ENCODE results near the gene LATS2.

Gene LATS2

DNA sequence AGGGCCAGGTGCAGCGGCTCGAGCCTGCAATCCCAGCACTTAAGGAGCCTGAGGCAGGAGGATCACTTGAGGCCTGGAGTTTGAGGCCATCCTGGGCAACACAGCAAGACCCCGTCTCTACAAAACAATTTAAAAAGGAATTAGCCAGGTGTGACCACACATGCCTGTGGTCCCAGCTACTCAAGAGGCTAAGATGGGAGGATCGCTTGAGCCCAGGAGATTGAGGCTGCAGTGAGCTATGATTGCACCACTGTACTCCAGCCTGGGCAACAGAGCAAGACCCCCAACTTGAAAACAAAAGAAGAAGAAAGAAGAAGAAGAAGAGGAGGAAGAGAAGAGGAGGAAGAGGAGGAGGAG is 47.7 kb downstream of the LATS2 start:
- DNase-seq: no peak

DNA sequence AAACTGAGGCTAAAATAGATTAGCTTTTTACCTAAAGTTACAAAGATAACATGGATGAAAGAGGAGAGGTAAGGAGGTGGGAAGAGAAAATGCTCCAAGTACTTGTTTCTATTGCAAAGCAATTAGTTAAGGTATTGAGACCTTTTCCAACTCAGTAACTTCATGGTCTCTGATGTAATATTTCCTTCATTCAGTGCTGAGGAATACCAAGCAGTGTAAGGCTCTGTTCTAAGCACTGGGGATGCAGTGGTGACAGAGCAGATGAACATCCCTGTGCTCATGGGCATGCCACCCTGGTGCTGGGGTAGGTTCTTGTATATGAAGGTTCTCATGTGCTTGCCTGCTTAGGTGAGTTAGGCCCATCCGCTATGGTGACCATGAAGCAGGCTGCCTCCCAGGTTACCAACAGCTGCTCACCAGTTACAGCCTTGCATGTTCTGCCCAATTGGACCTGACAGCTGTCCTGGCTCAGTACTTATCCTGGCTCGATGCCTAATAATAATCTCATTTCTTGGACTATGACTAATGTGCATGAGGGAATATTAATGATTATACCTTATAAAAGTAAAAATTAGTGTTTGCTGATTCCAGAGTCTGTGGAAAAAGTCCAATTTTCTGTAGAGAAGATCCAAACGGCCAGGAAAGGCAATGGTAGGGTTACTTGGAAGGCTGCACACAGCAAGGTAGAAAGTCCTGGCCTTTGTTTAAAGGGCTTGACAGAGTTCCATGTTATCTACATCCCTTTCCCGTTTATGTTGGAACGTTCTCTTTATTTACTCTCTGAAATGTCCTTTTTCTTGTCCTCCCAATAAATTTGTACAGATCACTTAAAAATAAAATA is 48.3 kb downstream of the LATS2 start:
- no peak for DNase-seq

DNA sequence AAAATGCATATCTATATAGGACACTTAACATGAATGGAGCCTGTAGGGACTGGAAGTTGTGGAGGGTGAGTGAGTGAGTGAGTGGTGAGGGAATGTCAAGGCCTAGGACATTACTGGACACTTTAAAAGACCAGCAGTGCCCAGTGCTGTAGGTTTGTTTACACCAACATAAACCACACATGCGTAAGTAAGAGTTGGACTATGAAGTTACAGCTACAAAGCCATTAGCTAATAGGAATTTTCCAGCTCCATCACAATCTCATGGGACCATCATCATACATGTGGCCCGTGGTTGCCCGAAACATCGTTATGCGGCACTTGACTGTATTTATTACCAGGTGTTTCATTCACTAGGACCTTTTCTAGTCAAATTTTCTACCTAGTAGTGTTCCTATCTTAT is 49.2 kb downstream of the LATS2 start:
- no peak for DNase-seq

DNA sequence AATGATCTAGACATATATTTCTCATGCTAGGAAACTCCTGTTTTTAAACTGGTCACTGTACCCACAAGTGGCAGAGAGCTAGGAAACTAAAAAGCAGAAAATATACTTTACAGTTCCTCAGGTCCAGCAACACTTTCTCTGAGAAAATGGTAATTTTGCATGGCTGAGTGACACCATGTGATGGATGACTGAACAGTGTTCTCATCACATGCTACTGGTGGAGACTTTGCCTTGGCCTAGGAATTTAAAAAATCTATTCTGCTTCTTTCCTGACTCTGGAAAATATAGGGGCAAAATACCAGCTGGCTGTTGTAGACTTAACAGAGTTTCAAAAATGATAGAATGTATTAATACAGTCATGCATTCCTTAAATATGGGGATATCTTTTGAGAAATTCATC is 50.0 kb downstream of the LATS2 start:
- no peak for DNase-seq

DNA sequence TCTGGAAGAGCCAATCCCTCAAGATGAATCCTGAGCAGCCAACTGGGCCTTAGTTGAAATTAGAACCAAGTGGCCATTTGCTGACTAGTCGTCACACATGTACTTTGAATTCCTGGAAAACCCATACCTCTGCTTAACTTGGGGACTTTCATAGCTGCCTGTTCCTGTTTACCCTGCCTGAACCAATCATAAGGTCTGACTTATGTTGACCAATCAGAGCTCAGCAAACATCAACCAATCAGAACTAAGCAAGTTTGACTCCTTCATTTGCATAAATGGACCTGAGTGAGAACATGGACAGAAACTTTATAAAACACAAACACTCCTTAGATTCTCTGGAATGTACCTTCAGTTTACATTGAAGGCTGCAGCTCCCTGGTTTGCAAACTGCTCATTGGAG is 50.8 kb downstream of the LATS2 start:
- no peak for DNase-seq

DNA sequence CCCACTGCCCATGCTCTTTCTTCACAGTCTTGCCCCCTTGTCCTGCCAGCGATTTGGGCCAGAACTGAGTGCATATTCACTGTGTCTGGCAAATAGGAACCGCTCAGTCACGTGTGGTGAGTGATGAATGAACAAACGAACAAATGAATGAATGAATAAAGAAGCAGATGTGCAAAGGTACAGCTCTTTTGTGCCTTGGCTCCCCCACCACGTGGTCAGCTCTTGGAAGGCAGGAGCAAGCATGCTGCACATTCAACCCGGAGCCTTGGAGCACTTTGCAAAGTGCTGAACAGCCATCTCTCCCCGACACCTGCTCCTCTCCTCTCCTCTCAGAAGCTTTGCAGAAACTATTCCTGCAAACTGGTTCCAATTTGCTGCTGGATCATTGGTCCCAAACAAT is 52.4 kb downstream of the LATS2 start:
- DNase-seq: no peak

DNA sequence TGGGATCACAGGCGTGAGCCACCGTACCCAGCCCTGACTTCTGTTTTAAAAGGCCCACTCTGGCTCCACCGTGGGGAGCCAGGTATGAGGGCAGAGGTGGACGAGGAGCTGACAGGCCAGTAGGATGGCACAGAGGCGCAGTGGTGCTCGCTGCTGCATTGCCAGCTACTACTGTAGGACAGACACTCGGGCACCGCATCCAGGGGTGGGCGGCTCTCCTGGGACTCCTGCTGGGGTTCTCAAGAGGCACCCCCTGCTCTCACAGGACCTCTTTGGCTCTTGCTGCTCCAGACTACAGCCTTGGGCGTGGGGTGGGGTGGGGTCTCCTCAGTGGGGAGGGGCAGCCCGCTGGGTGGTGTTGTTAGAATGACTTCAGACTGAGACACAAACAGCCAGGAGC is 53.4 kb downstream of the LATS2 start:
- no peak for DNase-seq

DNA sequence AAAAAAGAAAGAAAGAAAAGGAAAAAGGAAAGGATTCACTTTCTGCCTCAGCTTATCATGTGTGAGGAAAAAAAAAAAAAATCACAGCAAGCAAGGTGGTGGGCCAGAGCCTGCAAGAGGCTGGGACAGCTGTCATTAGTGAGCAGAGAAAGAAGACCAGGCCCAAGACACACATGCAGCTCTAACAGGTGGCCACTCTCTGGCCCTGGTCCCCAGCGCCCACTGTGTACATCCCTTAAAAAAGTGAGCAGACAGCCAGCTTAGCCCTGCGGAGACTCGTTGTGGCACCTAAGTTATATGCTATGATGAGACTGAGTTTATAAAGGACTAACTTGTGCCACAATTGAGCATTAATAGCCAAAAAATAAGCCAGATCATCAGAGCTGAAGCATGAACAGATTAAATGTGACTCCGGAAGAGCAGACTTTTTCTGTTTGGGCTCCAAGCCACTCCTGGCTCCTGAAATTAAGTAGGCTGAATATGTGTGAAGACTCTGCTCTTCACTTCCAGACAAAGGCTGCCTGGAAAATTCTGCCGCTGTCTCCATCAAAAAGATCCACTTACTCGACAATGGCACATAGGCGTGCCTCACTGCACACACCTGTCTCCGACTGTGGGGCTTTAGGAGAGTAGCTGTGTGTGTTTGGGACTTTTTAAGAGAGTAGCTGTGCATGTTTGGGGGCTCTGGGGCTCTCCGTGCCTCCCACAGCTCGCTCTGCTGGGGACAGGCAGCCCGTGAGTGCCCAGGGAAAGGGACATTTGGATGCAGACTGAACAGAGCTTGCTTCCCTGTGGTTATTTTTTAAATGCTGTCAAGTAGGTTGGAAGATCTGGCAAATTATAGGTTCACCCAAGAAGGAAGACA is 55.0 kb downstream of the LATS2 start:
- no peak for DNase-seq

DNA sequence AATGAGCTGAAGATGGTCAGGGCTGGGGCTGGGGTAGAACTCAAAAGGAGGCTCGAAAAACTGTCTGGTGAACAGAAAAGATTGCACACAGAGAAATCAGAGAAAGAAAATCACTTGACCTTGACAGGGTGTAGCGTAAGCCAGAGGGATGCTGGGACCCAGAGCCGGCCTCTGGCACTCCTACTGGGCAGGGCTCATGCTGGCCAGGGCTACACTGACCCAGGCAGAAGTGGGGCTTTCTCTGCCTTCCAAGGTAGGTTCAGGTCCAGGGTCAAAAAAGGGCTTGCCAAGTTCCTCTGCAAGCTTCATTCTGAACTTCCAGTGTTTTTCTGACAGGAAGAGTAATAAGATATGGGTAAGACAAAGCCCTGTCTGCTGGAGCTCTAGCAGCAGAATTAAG is 56.2 kb downstream of the LATS2 start:
- DNase-seq: no peak

DNA sequence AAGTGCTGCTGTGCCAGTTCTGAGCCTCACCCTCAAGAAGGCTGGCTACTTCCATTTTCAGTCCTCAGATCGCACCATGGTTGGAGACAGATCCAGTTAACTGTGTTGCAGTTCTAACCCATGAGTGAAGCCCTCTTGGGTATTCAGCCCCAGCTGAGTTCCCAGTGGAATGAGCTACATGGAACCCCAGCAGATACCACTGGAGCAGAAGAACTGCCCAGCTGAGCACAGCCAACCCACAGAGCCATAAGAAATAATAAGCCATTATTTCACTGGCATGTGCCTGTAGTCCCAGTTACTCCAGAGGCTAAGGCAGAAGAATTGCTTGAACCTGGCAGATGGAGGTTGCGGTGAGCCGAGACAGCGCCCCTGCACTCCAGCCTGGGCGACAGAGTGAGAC is 59.9 kb downstream of the LATS2 start:
- DNase-seq: no peak

DNA sequence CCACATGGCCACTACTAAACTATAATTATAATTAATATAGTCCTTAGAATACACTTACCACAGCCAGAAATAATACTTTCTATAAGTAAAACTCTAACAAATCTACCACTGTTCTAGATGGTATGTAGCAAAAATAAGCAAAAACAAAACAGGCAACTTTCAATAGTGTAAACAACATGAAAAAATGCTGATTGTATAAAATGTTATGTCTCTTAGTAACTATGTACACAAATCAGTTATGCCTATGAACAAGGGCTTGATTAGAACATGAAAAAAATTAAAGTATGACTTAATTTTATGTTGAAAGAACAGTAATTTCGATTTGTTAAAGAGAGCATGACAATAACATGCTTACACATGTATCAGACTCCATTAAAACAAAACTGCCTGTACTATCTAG is 60.7 kb downstream of the LATS2 start:
- DNase-seq: no peak

DNA sequence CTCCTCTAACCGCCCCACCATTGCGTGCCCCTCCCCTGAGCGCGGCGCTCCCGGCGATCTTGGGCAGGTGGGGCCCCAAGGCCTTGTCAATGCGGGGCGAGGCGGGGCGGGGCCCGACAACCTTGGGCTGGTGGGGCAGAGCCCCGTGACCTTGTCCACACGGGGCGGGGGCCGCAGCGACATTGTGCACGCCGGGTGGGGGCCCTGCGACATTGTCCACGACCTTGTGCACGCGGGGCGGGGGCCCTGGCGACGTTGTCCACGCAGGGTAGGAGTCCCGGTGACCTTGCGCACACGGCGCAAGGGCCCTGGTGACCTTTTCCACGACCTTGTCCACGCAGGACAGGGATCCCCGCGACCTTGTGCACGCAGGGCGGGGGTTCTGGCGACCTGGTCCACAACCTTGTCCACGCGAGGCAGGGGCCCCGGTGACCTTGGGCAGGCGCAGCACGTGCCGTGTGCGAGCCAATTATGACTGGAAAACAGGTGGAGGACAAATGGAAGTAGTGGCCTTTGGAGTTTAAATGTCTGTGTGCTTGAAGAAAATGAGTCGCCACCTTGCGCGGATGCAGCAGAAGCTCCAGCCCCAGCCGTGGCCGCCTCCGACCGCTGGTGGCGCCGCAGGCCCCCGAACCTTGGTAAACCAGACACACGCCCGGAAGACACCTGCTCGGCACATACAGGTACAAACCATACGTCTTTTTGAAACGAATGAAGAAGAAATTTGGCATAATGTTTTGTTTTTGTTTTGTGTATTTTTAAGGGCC is 62.6 kb downstream of the LATS2 start:
- no peak for DNase-seq

DNA sequence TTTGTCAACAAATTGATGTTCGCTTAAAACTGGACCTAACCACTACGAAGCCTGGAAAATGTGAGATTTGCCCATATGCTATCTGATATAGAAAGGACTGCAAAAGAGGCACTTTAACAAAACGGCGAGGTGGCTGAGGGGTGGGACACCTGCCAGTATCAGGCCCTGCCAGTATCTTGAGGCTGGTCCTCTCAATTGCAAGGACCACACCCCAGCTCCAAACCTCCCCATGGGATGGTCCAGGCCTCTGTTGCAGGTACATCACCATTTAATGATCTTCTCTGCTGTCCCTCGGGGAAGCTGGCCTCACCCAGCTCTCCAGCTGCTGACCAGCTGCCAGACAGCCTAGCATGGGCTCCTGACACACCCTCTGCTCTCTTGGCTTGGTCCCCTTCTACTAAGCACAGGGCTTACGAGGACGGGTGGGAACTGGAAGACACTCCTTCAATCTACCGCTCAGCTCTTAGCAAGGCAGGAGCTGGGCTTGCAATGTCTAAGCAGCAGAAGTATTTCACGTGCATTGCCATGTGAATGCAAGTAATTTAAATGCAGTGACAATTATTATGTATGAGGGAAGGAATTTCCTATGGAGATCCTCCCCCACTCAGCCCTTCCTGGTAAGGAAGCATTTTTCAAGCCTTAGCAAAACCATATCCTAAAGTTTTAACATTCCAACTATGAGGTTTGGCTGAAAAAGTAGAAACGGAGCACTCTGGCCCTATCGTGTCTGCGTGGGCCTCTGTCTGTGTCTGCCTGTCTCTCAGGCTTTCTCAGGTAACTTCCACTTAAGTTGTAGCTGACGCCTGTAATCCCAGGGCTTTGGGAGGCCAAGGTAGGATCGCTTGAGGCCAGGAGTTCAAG is 63.9 kb downstream of the LATS2 start:
- DNase-seq: no peak

DNA sequence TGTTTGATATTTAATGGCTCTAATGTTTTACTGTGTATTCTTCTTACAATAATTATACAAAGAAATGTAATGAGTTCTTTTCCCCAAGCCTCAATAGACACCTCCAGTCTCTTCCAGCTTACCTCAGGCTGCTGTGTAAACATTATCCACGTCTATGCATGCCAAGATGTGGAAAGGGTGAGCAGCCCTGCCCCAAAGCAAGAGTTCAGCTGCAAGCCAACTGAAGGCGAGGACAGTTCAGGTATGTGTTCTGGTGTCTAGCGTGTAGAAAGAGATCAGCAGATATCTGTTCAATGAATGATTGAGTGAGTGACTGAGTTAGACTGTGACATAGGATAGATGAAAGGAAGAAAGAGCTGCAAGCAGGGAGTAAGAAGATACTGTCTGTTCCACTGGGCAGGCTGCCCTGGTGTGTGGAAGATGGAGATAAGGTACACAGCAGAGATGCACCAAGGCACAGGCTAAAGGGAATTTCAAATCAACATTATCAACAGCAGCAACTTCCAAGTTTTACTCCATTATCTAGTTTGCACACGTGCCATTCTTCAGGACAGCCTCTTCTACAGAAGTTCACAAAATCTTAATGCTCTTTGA is 66.0 kb downstream of the LATS2 start:
- no peak for DNase-seq

DNA sequence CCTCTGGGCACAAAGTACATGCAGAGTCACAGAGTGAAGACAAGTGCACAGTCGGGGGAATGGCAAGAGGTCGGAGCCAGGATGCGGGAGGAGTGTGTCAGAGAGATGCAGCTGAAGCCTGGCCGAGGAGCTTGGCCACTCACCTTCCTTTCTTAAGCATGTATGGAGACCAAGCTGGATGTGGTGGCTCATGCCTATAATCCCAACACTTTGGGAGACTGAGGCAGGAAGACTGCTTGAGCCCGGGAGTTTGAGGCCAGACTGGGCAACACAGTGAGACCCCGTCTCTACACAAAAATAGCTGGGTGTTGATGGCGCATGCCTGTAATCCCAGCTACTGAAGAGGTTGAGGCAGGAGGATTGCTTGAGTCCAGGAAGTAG is 67.0 kb downstream of the LATS2 start:
- DNase-seq: no peak

DNA sequence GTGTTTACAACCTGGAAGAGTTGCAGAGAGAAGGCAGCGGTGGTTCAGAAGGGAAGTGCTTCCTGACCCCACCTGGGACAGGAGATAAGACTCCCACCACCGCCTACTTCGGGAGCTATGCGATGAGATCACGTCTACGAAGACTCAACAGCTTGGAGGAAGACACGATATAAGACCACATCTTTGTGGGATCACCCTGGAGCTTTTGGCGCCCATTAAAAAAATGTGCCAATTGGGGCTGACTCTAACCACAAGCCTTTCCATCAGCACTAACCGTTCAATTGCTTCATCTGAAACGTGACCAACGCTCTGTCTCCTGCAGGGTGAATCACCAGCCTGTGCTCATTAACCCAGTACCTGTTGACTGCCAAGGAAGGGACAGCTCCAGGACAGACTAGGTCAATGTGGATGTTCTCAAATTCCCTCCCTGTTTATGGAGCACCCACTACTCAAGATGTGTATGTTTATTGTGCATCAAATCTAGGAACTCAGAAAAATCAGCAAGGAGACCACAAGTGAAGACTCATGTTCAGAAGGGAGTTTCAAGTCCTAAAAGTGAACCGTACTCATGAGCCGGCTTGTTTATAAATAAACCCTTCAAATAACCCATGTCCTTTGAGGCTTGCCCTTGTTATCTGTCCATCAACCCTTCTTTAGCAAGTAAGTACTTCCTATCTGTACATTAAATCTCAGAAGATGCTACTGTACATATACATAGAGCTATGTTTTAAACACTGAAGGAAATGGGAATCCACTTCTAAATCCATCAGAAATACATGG is 67.5 kb downstream of the LATS2 start:
- no peak for DNase-seq

DNA sequence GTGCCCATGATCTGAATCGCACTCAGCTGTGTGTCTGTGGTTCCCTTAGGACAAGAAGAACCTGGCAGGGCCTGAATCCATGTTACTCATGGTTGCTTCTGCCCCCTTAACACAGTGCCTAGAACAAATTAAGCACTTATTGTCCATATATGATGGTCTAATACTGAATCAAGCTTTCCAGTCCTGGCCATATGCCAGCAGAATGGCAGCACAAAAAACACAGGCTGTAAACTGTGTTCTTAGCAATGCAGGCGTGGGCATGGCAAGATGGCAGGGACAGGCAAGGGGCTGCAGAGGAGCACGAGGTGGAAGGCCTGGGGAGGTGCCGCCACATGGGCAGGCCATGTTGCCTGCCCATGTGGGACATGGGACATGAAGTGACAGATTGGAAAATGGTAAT is 68.2 kb downstream of the LATS2 start:
- DNase-seq: no peak

DNA sequence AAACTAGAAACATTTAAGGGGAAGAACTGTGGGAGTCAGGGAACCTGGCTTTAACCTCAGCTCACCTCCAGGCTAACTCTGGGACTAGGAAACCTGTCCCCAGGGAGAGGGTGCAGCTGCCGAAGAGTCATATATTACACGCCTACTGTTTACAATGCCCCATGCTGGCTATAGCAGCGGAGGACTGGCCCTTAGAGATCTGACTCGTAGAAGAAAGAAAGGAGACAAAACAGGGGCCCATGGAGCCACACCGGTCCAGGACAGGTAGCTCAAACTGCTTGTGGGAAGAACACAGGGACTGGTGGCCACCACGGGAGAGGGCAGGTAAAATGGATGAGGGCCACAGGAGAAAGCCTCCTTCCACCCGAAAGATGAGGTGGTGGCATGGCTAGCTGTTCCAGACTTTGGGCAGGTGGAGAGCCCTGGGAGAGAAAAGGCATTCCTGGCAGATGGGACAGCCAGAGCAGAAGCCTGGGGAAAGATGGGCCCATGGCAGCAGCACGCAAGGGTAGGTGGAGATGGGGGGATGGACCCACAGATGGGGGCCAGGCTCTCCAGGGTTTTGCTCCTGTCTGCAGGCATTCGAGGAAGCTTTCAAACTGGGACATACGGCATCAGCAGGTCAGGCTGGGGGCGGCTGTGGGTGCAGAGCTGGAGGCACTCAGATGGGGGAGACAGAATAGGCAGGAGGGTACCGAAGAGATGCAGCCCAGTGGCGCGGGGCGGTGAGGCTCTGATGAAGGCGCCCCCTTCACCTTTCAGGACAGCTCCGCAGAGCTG is 69.5 kb downstream of the LATS2 start:
- DNase-seq: no peak

DNA sequence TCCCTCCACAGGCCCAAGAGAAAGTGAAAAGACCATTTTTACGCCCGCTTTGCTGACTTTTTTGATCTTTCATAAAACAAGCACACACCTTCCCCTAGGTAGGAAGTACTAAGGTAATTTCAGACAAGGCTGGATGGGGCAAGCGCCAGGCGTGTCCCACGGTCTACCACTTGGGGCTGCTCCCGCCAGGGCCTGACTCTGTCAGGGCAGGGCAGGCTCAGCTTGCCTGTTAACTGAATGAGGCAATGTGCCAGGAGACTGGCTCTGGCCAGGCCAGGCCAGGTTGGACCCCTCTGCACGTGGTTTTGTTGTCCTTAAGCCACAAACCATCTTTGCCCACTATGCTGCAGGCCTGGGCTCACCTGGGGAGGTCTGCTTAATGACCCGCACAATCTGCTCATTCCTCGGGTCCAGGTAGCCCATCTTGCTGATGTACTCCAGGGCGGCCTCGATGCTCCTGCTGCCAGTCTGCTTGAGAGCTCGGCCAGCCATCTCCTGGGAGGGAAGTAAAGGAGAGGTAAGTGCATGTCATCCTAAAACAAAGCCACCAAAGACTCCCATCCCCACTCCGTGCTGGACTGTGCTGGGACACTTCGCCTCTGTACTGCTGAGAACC is 70.4 kb downstream of the LATS2 start:
- DNase-seq: no peak

DNA sequence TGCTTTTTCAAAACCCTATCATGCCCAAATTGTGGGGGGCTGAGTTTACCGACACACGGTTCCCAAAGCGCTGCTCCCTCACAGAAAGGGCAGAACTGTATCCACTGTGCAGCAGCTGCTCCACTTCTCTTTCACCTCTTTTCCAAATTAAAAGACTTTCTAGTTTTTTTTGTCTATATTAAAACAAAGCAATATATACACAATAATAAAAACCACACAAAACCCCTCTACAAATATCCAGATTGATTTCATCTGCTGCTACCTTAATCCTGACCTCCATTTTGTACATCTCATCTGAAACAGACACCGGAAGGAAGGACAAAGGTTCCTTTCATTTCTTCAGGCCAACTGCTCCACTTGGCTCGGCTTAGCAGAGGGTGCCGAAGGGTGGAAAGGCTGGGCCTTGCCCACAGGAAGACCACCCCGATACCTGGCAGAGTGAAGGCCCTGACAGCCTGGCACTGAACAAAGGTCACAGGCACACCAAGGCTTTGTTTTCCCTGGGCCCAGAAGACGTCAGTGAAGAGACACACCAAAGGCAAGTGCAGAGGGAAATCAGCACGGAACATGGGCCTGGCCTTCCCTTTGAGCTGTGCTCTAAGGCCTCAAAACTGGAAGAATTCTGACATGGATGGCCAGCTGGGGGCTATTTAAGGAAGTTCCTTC is 71.6 kb downstream of the LATS2 start:
- DNase-seq: no peak

Measured in GDM1 (cell line).